DMS53 treated with DMSO at 0.1 percent for 48 hours (cell line): Measurements from ENCODE around the gene GALNTL6.
"Not testable (repeated sequence)": the region's sequence is repeated elsewhere in the genome, so short reads cannot be mapped to it uniquely, and the experiment has no call there.

ENCODE experiments used
- DNase-seq: peaks from one replicate; lab custom pipeline; 2025; ENCODE audit not compliant: unreplicated experiment; lab: John Stamatoyannopoulos, UW

GALNTL6 gene

GRCh38 chr4:172716291-172716690, 903.1 kb downstream of the GALNTL6 start:
- DNase-seq = no peak

GRCh38 chr4:172721659-172722058, 908.5 kb downstream of the GALNTL6 start:
- DNase-seq = no peak

GRCh38 chr4:172725581-172725980, 912.4 kb downstream of the GALNTL6 start:
- no peak for DNase-seq

- DNase-seq = no peak
Measured at GRCh38 chr4:172726001-172726423, 912.8 kb downstream of the GALNTL6 start.

- DNase-seq = no peak
Measured at GRCh38 chr4:172727631-172728030, 914.4 kb downstream of the GALNTL6 start.

- DNase-seq = not testable (repeated sequence)
Measured at GRCh38 chr4:172733645-172734044, 920.4 kb downstream of the GALNTL6 start.

- no peak for DNase-seq
Measured at GRCh38 chr4:172734555-172734954, 921.4 kb downstream of the GALNTL6 start.

- no peak for DNase-seq
Measured at GRCh38 chr4:172736046-172736445, 922.8 kb downstream of the GALNTL6 start.

- no peak for DNase-seq
Measured at GRCh38 chr4:172740434-172740833, 927.2 kb downstream of the GALNTL6 start.

- DNase-seq = no peak
Measured at GRCh38 chr4:172750910-172751309, 937.7 kb downstream of the GALNTL6 start.

- DNase-seq = no peak
Measured at GRCh38 chr4:172751550-172751949, 938.3 kb downstream of the GALNTL6 start.

- DNase-seq = no peak
Measured at GRCh38 chr4:172758586-172759340, 945.6 kb downstream of the GALNTL6 start.

- DNase-seq = no peak
Measured at GRCh38 chr4:172760512-172760911, 947.3 kb downstream of the GALNTL6 start.

GRCh38 chr4:172762895-172763294, 949.7 kb downstream of the GALNTL6 start:
- DNase-seq = no peak

GRCh38 chr4:172770787-172771186, 957.6 kb downstream of the GALNTL6 start:
- no peak for DNase-seq

GRCh38 chr4:172772781-172773180, 959.6 kb downstream of the GALNTL6 start:
- DNase-seq = no peak

GRCh38 chr4:172776203-172776861, 963.1 kb downstream of the GALNTL6 start:
- no peak for DNase-seq

- DNase-seq = no peak
Measured at GRCh38 chr4:172777729-172778431, 964.7 kb downstream of the GALNTL6 start.

GRCh38 chr4:172778583-172778982, 965.4 kb downstream of the GALNTL6 start:
- no peak for DNase-seq

- no peak for DNase-seq
Measured at GRCh38 chr4:172780566-172781081, 967.4 kb downstream of the GALNTL6 start.

GRCh38 chr4:172785613-172786012, 972.4 kb downstream of the GALNTL6 start:
- DNase-seq = no peak
